Stimulated activated CD8-positive, alpha-beta memory T cell treated with anti-CD3 and anti-CD28 coated beads, Interleukin-2, amount 100 ng/mL, for 1 hour (primary cell): ENCODE data around the gene PCDH9.
"Not testable (repeated sequence)": the region's sequence is repeated elsewhere in the genome, so short reads cannot be mapped to it uniquely, and the experiment has no call there.

ENCODE experiments used
- DNase-seq, 2 donors: peaks; one replicate each; pipeline ENCODE4 v3.0.0-alpha.2; 2020; ENCODE audit warnings: low read depth in 2 of 2

Gene PCDH9

DNA sequence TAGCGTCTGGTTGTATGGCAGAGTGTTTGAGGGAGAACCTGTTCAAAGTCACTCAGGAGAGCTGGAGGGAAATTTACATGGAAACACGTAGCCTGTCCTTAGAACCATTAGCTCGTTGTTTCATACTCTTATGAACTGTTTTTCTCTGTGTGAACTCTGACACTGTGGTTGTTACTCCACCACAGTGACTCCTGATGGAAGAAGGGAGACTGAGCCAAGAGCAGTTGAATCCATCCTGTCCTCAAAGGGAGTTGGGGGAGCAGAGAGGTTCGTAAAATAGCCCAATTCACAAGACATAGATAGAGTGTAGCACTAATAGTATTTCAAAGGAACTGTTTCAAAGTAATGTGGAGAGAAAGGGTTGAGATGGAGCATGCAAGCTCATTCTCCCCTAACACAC, 964.8 kb downstream of the PCDH9 start:
- no peak for DNase-seq

- DNase-seq: no peak
Measured at GRCh38 chr13:66264971-66265370, 965.2 kb downstream of the PCDH9 start.

DNA sequence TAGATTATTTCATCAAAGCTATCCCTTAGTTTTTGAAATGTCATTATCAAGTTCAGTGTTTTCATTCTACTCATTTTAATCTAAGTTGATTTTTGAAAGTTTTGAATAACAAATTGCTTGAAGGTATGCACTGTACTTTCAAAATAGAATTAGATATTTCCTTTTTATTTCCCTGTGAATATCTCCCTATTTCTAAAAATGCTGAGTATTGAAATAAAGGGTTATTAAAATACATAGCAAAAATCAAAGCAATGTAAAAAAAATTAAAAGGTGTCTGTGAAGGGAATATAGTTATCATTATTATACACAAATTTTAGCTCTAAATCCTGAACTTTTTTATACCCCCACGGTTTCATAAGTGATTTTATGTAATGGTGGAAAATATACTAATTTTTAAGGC, 967.8 kb downstream of the PCDH9 start:
- no peak for DNase-seq

DNA sequence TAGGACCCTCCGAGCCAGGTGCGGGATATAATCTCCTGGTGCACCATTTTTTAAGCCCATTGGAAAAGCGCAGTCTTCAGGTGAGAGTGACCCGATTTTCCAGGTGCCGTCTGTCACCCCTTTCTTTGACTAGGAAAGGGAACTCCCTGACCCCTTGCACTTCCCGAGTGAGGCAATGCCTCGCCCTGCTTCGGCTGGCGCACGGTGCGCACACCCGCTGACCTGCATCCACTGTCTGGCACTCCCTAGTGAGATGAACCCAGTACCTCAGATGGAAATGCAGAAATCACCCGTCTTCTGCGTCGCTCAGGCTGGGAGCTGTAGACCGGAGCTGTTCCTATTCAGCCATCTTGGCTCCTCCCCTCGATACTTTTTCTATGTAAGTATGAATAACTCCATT, 970.7 kb downstream of the PCDH9 start:
- DNase-seq: not testable (repeated sequence)
